ENCODE results near the gene GGT6.

DNA sequence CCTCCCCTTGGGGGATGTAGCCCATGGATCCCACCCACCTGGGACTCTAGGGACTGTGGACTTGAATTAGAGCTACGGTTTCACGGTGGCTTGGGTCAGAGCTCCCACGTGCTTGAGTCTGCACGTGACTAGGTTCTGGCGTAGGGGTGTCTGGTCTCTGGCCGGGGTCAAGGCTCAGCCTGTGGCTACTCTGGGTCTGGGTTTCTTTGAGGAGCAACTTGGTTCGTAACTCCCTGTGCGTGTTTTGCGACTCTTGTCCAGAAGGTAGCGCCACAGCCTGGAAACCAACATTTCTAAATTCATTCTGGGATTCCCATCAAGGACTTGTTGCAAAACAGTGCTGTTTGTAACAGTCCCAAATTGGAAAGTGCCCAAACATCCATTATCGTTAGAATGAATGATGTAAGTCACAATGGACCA is 470 bp upstream of the GGT6 start:
- TF ChIP-seq EP300 (IDR thresholded peaks at IDR 0.05): no peak
- TF ChIP-seq CTCF (IDR thresholded peaks at IDR 0.05): no peak
- no peak for TF ChIP-seq POLR2A (IDR thresholded peaks at IDR 0.05)
- TF ChIP-seq POLR2AphosphoS5 (IDR thresholded peaks at IDR 0.05): no peak
